ENCODE results near the gene SATB2.

SATB2 gene

GRCh38 chr2:199404841-199405240, 52.9 kb downstream of the SATB2 start:
- DNase-seq (ENCODE audit: low read depth) = no peak

- DNase-seq (ENCODE audit: low read depth) = no peak
Observed at GRCh38 chr2:199395311-199395710, 62.4 kb downstream of the SATB2 start.

- no peak for DNase-seq (ENCODE audit: low read depth)
Observed at GRCh38 chr2:199392363-199392762, 65.4 kb downstream of the SATB2 start.

- DNase-seq (ENCODE audit: low read depth) = no peak
Observed at GRCh38 chr2:199388728-199389268, 68.9 kb downstream of the SATB2 start.

- no peak for DNase-seq (ENCODE audit: low read depth)
Observed at GRCh38 chr2:199384043-199384442, 73.7 kb downstream of the SATB2 start.

- DNase-seq (ENCODE audit: low read depth) = no peak
Observed at GRCh38 chr2:199383021-199383420, 74.7 kb downstream of the SATB2 start.

GRCh38 chr2:199382091-199382490, 75.6 kb downstream of the SATB2 start:
- no peak for DNase-seq (ENCODE audit: low read depth)

GRCh38 chr2:199381531-199381930, 76.2 kb downstream of the SATB2 start:
- DNase-seq (ENCODE audit: low read depth) = no peak

- no peak for DNase-seq (ENCODE audit: low read depth)
Observed at GRCh38 chr2:199378948-199379650, 78.6 kb downstream of the SATB2 start.

- no peak for DNase-seq (ENCODE audit: low read depth)
Observed at GRCh38 chr2:199370150-199370780, 87.5 kb downstream of the SATB2 start.

GRCh38 chr2:199366406-199366805, 91.3 kb downstream of the SATB2 start:
- DNase-seq (ENCODE audit: low read depth) = no peak

- DNase-seq (ENCODE audit: low read depth) = no peak
Observed at GRCh38 chr2:199364153-199364552, 93.6 kb downstream of the SATB2 start.

- no peak for DNase-seq (ENCODE audit: low read depth)
Observed at GRCh38 chr2:199356412-199356811, 101.3 kb downstream of the SATB2 start.

GRCh38 chr2:199348871-199349270, 108.9 kb downstream of the SATB2 start:
- no peak for DNase-seq (ENCODE audit: low read depth)

- DNase-seq (ENCODE audit: low read depth) = no peak
Observed at GRCh38 chr2:199344012-199344411, 113.7 kb downstream of the SATB2 start.

- no peak for DNase-seq (ENCODE audit: low read depth)
Observed at GRCh38 chr2:199342334-199342733, 115.4 kb downstream of the SATB2 start.

GRCh38 chr2:199341123-199341522, 116.6 kb downstream of the SATB2 start:
- DNase-seq (ENCODE audit: low read depth) = no peak

GRCh38 chr2:199339891-199340605, 117.7 kb downstream of the SATB2 start:
- no peak for DNase-seq (ENCODE audit: low read depth)

- no peak for DNase-seq (ENCODE audit: low read depth)
Observed at GRCh38 chr2:199336546-199336945, 121.2 kb downstream of the SATB2 start.

GRCh38 chr2:199335502-199335901, 122.2 kb downstream of the SATB2 start:
- DNase-seq (ENCODE audit: low read depth) = no peak

GRCh38 chr2:199329466-199329865, 128.3 kb downstream of the SATB2 start:
- no peak for DNase-seq (ENCODE audit: low read depth)

GRCh38 chr2:199329031-199329430, 128.7 kb downstream of the SATB2 start:
- no peak for DNase-seq (ENCODE audit: low read depth)

- no peak for DNase-seq (ENCODE audit: low read depth)
Observed at GRCh38 chr2:199325881-199326280, 131.9 kb downstream of the SATB2 start.
